ENCODE data around the gene GSG1L2. TPM values are rescaled to one million over a fixed set of nuclear protein-coding genes. Genes with fewer than 3 reads are reported as not detected.

Gene GSG1L2
- total RNA-seq, 1 donor from 2014 or later = not detected

DNA sequence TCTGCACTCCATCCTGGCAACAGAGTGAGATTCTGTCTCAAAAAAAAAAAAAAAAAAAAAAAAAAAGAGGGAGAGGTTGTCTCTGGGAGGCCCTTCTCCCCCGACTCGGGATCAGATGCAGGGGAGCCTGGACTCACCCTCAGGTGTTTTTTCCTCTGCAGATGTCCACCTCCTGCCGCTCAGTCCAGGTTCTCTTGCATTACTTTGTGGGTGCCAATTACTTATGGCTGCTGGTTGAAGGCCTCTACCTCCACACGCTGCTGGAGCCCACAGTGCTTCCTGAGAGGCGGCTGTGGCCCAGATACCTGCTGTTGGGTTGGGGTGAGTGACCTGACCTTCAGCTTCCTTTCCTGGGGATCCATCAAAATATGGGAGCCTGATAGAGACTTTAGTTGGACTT, 37.9 kb upstream of the GSG1L2 start:
- Histone ChIP-seq H3K27me3 (ENCODE audit: control insufficient read depth, insufficient read depth, low read length) (no peaks in the 10 kb centered on the region), H3K36me3 (ENCODE audit: control insufficient read depth, insufficient read depth, low read length) (no peaks in the 10 kb centered on the region), H3K4me3 (ENCODE audit: low read depth, low read length) (no peak overlapping the region)
- no peak for TF ChIP-seq CTCF (IDR thresholded peaks at IDR 0.05; ENCODE audit: insufficient read depth, low read length, poor library complexity, severe bottlenecking)
- no peak for DNase-seq (ENCODE audit: low read depth)

DNA sequence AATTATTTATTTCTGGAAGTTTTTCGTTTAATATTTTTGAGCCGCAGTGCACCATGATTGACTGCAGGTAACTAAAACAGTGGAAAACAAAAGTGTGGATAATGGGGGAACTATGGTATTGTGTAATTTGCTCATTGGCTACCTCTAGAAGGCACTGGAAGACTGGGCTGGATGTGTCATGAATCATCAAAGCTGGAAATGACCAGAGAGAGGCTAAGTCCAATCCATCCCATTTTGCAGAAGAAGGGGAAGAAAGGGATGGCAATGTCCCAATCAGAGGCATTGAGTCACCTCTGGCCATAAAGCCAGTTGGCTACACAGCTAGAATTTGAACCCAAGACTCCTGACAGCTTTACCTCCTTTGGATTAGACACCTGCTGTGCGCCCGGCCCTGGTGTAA, 33.2 kb upstream of the GSG1L2 start:
- H3K36me3 ChIP-seq (ENCODE audit: control insufficient read depth, insufficient read depth, low read length) = no peaks in the 10 kb centered on the region
- no peak for DNase-seq (ENCODE audit: low read depth)
- H3K27me3 ChIP-seq (ENCODE audit: control insufficient read depth, insufficient read depth, low read length) = no peaks in the 10 kb centered on the region
- no peak overlapping the region for H3K4me3 ChIP-seq (ENCODE audit: low read depth, low read length)
- TF ChIP-seq CTCF (IDR thresholded peaks at IDR 0.05; ENCODE audit: insufficient read depth, low read length, poor library complexity, severe bottlenecking) = no peak

- H3K4me3 ChIP-seq (ENCODE audit: low read depth, low read length) = no peak overlapping the region
- no peak for TF ChIP-seq CTCF (IDR thresholded peaks at IDR 0.05; ENCODE audit: insufficient read depth, low read length, poor library complexity, severe bottlenecking)
- DNase-seq (ENCODE audit: low read depth) = no peak
- H3K36me3 ChIP-seq (ENCODE audit: control insufficient read depth, insufficient read depth, low read length) = no peaks in the 10 kb centered on the region
- no peaks in the 10 kb centered on the region for H3K27me3 ChIP-seq (ENCODE audit: control insufficient read depth, insufficient read depth, low read length)
Observed at GRCh38 chr17:9854255-9854654, 32.4 kb upstream of the GSG1L2 start.

- Histone ChIP-seq H3K36me3 (ENCODE audit: control insufficient read depth, insufficient read depth, low read length) (no peaks in the 10 kb centered on the region), H3K4me3 (ENCODE audit: low read depth, low read length) (no peak overlapping the region), H3K27me3 (ENCODE audit: control insufficient read depth, insufficient read depth, low read length) (no peaks in the 10 kb centered on the region)
- no peak for TF ChIP-seq CTCF (IDR thresholded peaks at IDR 0.05; ENCODE audit: insufficient read depth, low read length, poor library complexity, severe bottlenecking)
- no peak for DNase-seq (ENCODE audit: low read depth)
Observed at GRCh38 chr17:9850151-9850550, 28.3 kb upstream of the GSG1L2 start.

DNA sequence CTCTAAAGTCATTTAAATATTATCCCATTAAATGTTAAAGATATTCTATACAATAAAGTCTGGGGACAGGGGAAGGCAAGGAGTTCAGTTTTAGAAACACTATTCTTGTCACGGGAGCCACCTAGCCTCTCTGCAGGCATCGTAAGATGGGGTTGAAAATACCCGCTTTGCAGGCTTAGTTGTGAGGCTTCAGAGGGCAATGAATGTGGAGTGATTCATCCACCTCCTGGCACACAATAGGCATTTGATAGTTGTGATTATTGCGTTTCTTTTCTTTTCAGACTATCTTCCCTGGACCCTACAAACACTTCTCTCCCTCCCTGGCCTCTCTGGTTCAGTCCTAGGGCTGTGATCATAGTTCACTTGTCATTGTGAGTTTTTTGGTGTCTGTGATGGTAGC, 23.4 kb upstream of the GSG1L2 start:
- Histone ChIP-seq H3K36me3 (ENCODE audit: control insufficient read depth, insufficient read depth, low read length) (no peaks in the 10 kb centered on the region), H3K4me3 (ENCODE audit: low read depth, low read length) (no peak overlapping the region), H3K27me3 (ENCODE audit: control insufficient read depth, insufficient read depth, low read length) (no peaks in the 10 kb centered on the region)
- TF ChIP-seq CTCF (IDR thresholded peaks at IDR 0.05; ENCODE audit: insufficient read depth, low read length, poor library complexity, severe bottlenecking) = no peak
- no peak for DNase-seq (ENCODE audit: low read depth)

- no peaks in the 10 kb centered on the region for H3K36me3 ChIP-seq (ENCODE audit: control insufficient read depth, insufficient read depth, low read length)
- DNase-seq (ENCODE audit: low read depth) = no peak
- no peaks in the 10 kb centered on the region for H3K27me3 ChIP-seq (ENCODE audit: control insufficient read depth, insufficient read depth, low read length)
- no peak overlapping the region for H3K4me3 ChIP-seq (ENCODE audit: low read depth, low read length)
- no peak for TF ChIP-seq CTCF (IDR thresholded peaks at IDR 0.05; ENCODE audit: insufficient read depth, low read length, poor library complexity, severe bottlenecking)
Observed at GRCh38 chr17:9844153-9844552, 22.3 kb upstream of the GSG1L2 start.
